ENCODE results near the gene IGSF23.
"Not testable (repeated sequence)": the region's sequence is repeated elsewhere in the genome, so short reads cannot be mapped to it uniquely, and the experiment has no call there.

Gene IGSF23

DNA sequence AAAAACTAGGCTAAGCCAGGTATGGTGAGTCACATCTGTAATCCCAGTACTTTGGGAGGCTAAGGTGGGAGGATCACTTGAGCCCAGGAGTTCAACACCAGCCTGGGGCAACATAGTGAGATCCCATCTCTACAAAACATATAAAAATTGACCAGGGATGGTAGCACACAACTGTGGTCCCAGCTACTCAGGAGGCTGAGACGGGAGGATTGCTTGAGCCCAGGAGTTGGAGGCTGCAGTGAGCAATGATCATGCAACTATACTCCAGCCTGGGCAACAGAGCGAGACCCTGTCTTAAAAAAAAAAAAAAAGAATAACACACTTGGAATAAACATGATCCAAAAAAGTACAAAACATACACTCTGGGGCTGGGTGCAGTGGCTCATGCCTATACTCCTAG lies 56.7 kb downstream of the IGSF23 start:
- DNase-seq, result not testable (repeated sequence)

DNA sequence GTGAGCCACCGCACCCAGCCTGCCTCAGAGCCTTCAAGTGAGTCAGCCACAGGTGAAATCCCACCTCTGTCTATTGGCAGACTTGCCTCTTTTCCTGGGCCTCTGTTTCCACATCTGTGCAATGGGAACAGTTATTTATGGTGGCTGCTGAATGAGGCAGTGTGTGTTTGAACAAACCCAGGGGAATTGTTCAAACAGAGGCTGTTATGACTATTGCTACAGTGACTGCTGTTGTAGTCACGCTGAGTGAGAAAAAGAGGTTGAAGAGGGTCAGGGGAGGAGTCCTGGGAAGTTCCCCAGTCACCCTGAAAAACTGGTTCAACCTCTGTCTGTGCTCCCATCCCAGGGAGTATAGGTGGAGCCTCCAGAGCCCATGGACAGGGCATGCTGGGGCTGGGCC lies 58.0 kb downstream of the IGSF23 start, which contains the start of gene CEACAM19:
Gene CEACAM19, plus strand, starts transcription at position 83 of the 400 bp plus-strand sequence. CDS start 450 bp downstream, outside the sequence.
- no peak for DNase-seq

DNA sequence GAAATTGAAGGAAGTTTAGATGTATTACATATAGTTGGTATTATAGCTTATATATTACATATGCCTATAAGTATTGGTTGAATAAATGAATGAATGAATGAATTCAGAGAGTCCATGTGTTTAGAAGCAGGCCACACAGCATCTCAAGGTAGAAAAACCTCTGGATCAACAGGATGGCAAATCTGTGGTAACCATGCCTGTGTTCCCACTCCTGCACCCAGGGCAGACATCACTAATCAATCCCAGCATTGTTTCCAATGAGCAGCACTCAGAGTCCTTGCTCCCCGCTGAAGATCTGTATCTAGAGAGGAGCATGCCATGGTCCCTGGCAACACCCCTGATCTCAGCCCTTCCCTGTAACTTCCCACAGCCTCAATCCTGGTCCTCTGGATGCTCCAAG lies 58.9 kb downstream of the IGSF23 start:
- DNase-seq, result no peak

DNA sequence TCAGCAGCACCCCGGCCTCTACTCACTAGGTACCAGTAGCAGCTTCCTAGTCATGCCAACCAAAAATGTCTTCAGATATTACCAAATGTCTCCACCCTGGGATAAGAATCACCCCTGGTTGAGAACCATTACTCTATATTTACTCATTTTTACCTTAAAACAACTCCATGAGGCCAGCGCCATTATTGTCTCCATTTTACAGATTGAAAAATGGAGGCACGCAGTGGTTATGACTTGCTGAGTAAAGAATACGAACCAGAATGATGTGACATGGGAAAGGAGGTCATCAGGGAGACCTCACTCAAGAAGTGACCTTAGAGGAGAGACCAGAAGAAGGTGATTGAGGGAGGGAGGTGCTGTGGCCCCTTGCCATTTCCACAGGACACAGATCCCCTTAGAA lies 60.1 kb downstream of the IGSF23 start:
- no peak for DNase-seq

DNA sequence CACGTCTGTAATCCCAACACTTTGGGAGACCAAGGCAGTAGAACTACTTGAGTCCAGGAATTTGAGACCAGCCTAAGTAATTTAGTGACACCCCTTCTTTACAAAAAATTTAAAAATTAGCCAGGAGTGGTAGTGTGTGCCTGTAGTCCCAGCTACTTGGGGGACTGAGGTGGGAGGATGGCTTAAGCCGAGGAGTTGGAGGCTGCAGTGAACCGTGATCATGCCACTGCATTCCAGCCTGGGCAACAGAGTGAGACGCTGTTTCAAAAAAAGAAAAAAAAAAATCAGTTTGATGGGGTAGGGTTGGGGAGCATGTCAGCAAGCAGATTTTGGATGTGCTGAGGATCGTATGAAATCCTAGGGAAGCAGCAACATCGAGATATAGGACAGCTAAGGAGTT lies 62.2 kb downstream of the IGSF23 start:
- DNase-seq, result no peak

DNA sequence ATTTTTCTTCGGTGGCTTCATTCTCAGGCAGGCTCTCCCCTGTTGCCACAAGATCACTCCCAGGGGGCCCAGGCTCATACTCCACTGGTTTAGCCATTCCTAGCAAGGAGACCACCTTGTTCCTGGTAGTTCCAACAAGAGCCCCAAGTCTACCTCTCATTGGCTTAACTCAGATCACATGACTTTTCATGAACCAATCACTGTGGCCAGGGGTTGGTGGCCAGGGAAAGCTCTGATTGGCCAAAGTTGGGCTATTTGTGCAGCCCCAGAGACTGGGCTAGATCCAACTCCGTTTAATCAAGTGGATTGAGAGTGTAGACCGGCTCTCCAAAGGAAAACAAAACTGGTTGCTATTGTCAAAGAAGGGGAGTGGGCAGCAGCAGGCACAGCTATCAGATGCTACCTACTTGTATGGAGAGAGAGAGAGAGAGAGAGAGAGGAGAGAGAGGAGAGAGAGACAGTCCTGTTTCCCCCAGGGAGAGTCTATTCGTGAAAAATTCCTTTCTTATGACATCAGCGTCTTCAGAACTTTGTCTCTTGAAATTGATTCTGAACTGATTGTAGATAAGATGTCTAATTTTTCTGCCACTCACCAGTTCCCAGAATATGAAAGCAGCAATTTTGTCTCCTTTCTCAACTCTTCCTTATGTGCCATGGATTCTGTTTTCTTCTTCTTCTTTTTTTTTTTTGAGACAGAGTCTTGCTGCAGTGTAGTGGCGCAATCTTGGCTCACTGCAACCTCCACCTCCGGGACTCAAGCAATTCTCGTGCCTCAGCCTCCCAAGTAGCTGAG lies 63.9 kb downstream of the IGSF23 start:
- no peak for DNase-seq

DNA sequence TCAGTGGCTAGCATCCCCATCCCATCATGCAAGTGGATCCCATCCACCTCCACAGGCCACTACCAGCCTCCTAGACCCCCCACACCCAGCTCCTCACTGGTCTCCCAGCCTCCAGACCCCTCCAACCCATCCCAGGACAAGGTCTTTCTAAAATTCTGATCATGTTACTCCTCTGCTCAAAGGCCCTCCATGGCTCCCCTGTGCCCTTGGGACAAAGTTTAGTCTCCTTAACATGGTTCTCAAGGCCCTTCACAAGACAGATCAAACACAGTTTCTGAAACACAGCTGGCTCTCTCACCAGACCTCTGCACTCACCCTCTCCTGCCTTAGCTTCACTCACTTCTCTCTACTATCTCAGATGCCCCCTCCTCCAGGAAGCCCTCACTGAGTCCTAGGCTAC lies 67.2 kb downstream of the IGSF23 start:
- no peak for DNase-seq

DNA sequence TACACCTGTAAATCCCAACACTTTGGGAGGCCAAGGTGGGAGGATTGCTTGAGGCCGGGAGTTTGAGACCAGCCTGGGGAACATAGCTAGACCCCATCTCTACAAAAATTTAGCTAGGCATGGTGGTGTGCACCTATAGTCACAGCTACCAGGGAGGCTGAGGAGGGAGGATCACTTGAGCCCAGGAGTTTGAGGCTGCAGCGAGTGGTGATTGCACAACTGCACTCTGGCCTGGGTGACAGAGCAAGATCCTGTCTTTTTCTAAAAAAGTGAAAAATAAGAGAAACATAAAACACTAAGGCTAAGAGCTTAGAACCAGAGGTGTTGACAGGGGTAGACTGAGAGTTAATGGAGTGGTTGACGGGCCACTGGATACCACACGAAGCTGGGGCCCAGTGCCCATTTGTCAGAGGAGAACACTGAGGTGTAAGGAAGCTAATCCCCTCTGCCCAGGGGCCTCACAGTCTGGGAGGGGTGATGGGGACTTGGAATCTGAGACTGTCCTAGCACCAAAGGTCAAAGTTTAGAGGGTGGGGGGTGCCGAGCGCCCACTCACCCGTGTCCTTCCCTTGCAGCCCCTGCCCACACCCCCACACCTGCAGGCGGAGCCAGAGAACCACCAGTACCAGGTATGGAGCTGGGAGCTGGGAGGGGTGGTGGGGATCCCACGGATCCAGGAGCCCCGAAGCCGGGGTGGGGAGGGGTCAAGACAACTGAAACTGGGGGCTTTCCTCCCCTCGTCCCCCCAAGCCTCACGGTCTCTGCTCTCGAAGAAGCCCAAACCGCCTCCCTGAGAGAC lies 68.8 kb downstream of the IGSF23 start:
- DNase-seq, result no peak

DNA sequence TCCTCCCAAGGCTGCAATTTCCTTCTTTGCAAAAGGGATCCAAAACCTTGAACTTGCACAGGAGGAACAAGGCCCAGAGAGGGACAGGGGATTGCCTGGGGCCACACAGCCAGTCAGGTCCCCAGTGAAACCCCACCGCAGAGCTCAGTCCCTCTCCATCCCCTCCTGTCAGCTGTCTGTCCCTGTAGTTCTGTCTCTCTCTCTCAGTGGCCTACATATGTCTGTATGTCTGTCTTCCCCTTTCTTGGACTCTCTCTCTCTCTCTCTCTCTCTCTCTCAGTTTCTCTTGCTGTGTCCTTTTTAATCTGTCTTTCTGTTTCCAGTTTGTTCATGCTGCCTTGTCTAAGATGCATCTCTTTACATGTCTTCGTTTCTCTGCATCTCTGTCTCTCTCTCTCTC lies 69.4 kb downstream of the IGSF23 start:
- DNase-seq, result no peak

DNA sequence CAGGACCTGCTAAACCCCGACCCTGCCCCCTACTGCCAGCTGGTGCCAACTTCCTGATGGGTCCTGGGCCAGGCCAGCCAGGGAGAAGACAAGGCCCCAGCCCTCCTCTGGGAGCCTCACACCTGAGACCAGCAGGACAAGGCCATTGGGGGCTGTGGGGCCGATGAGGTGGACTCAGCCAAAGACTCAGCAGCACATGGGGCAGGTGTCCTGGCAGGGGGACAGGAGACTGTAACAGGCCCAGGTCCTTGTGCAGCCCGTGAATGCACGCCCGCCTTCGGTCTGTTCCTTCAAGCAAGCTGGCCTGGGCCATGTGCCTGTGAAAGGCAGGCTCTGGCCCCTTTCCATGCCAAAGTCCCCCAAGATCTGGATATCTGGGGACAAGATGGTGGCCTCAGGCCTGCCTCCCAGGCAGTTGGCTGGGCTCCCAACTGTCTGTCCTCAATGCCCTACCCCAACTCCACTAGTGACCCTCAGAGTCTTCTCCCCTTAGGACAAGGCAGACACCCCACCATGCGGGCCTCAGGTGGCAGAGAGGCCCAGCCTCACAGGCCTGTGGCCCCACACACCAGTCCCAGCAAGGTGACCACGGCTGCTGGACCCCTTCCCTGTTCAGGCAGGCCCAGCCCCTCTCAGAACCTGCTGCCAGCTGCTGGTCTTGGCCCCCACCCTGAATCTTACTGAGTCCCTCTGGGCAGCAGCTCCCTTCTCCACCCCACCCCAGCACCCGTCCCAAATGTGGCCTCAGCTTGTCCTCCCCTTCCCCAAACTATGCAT lies 70.3 kb downstream of the IGSF23 start:
- DNase-seq, result no peak

DNA sequence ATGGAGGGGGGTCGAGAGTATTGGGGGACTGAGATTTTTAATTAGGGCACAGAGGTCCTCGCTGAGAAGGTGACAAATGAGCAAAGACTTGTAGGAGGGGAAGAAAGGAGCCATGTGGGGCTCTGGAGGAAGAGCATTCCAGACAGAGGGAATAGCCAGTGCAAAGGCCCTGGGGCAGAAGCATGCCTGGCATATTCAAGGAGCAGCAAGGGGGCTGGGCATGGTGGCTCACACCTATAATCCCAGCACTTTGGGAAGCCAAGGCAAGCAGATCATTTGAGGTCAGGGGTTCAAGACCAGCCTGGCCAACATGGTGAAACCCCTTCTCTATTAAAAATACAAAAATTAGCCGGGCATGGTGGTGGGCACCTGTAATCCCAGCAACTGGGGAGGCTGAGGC lies 71.0 kb downstream of the IGSF23 start:
- not testable (repeated sequence) for DNase-seq

DNA sequence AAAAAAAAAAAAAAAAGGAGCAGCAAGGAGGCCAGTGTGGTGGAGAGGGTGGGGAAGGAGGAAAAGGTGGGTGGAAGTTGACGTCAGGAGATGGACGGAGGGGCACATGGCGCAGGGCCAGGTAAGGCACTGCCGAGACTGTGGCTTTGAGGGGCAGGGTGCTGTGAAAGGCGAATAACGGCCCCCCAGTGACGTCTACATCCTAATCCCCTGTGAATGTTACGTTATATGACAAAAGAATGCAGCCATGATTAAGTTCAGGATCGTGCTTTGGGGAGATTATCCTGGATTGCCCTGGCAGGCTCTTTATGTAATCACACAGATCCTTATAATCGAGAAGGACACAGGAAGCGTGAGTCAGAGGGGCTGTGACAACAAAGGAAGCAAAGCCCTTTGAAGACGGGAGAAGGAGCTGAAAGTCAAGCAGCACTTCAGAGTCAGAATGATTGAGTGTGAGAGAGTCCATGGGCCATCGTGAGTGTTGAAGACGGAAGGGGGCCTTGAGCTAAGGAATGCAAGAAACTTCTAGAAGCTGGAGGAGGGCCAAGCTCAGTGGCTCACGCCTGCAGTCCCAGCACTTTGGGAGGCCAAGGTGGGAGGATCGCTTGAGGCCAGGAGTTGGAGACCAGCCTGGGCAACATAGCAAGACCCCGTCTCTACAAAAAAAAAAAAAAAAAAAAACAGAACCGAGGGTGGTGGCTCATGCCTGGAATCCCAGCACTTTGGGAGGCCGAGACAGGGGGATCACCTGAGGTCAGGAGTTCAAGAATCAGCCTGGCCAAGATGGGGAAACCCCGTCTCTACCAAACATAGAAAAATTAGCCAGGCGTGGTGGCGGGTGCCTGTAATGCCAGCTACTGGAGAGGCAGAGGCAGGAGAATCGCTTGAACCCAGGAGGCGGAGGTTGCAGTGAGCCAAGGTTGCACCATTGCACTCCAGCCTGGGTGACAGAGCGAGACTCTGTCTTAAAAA lies 71.8 kb downstream of the IGSF23 start:
- DNase-seq, result no peak

DNA sequence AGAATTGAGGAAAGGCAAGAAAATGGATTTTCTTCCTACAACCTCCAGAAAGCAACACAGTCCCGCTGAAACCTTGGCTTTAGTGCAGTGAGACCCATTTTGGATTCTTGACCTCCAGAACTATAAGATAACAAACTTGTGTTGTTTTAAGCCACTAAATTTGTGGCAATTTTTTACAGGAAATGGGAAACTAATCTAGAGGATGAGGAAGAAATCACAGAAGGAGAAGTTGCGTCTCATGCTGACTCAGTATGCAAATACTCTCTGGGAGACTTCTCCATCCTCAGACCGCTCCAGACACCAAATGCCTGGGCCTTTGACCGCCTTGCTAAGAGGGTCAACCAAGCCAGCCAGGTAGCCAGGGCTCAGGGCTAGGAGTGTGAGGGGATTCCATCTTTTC lies 72.5 kb downstream of the IGSF23 start:
- DNase-seq, result no peak

Data from NCI-H2081 treated with DMSO at 0.1 percent for 48 hours (cell line).